PC-9 (cell line): ENCODE data around the gene CAMTA1. TPM values are rescaled to one million over a fixed set of nuclear protein-coding genes. Genes with fewer than 3 reads are reported as not detected.
A peak's percentile ranks its signal among the peaks of the same experiment; 100 is the strongest.

Experiments
- BruUV-seq: library from RNA; stranded (reverse); fragments of 400-500 nt; replicated peaks from 2 replicates; lab custom pipeline; 2021; lab: Mats Ljungman, UMichigan
- CTCF ChIA-PET: fragments of 300-600 bp; sonication (Branson Sonifier 250); formaldehyde crosslinking; loops from one replicate; lab custom pipeline; 2022; ENCODE audit warnings: antibody characterized with exemption; lab: Charles Lee
- POLR2A ChIA-PET: fragments of 300-600 bp; sonication (Branson Sonifier 250); formaldehyde crosslinking; loops from one replicate; lab custom pipeline; 2022; ENCODE audit warnings: antibody characterized with exemption; ENCODE audit not compliant: unreplicated experiment; lab: Charles Lee
- DNase-seq, 2 experiments: peaks; one replicate each; pipeline versions ENCODE4 v3.0.0 to v3.0.0-alpha.2; 2015 to 2022; ENCODE audit warnings: mixed read lengths in 1 of 2
- H2AFZ ChIP-seq: fragments of 200-600 bp; sonication (generic); 2 replicates; pipeline ENCODE4 v1.8.1; 2017; ENCODE audit warnings: antibody characterized with exemption
- H3F3A ChIP-seq: fragments of 200-600 bp; sonication (generic); 2 replicates; pipeline ENCODE4 v1.8.1; 2017; ENCODE audit warnings: antibody characterized with exemption, mild to moderate bottlenecking, low read depth; ENCODE audit not compliant: insufficient read depth
- H3K27ac ChIP-seq: fragments of 200-600 bp; sonication (generic); 2 replicates; pipeline ENCODE4 v1.6.1; 2016; ENCODE audit warnings: mixed run types
- H3K27me3 ChIP-seq: fragments of 200-600 bp; sonication (generic); 2 replicates; pipeline ENCODE4 v1.6.1; 2016; ENCODE audit warnings: low read depth, mixed run types; ENCODE audit not compliant: insufficient read depth
- H3K36me3 ChIP-seq: fragments of 200-600 bp; sonication (generic); 2 replicates; pipeline ENCODE4 v1.6.1; 2016; ENCODE audit warnings: low read depth, mixed run types
- H3K4me1 ChIP-seq: fragments of 200-600 bp; sonication (generic); replicated peaks from 2 replicates; pipeline ENCODE4 v1.6.1; 2016; ENCODE audit warnings: mixed run types; ENCODE audit not compliant: insufficient read depth
- H3K4me2 ChIP-seq: fragments of 200-600 bp; sonication (generic); 2 replicates; pipeline ENCODE4 v1.6.1; 2017; ENCODE audit warnings: mixed run types
- H3K4me3 ChIP-seq: fragments of 200-600 bp; sonication (generic); 2 replicates; pipeline ENCODE4 v1.6.1; 2016; ENCODE audit warnings: mixed run types
- H3K79me2 ChIP-seq: fragments of 200-600 bp; sonication (generic); 2 replicates; pipeline ENCODE4 v1.6.1; 2017; ENCODE audit warnings: low read depth, mixed run types
- H3K9me2 ChIP-seq: fragments of 200-600 bp; sonication (generic); 2 replicates; pipeline ENCODE4 v1.8.1; 2017; ENCODE audit warnings: mild to moderate bottlenecking; ENCODE audit not compliant: insufficient read depth
- H3K9me3 ChIP-seq: fragments of 200-600 bp; sonication (generic); 2 replicates; pipeline ENCODE4 v1.8.1; 2016; ENCODE audit warnings: low read depth; ENCODE audit not compliant: insufficient read depth
- H4K20me1 ChIP-seq: fragments of 200-600 bp; sonication (generic); 2 replicates; pipeline ENCODE4 v1.8.1; 2017; ENCODE audit not compliant: insufficient read depth
- CTCF ChIP-seq: fragments of 200-600 bp; sonication (generic); conservative IDR thresholded peaks from 2 replicates; pipeline ENCODE4 v1.6.1; 2017; ENCODE audit warnings: mixed run types, antibody characterized with exemption, mild to moderate bottlenecking, moderate library complexity
- EZH2 ChIP-seq: fragments of 200-600 bp; sonication (generic); IDR thresholded peaks from 2 replicates; pipeline ENCODE4 v1.8.0; 2017; ENCODE audit warnings: antibody characterized with exemption, low read depth
- intact Hi-C: fragments of 100-400 bp; cut with micrococcal nuclease; formaldehyde crosslinking; loops from one replicate; pipeline ENCODE4 v1.10.0; 2022; ENCODE audit not compliant: unreplicated experiment
- total RNA-seq: library from RNA; stranded (reverse); gene quantifications from 2 replicates; pipeline ENCODE4 v1.2.3, GENCODE V29; 2021

CAMTA1 gene
- total RNA-seq, 1 experiment from 2014 or later: 72.3 TPM

GRCh38 chr1:6770751-6771440, 14.4 kb upstream of the CAMTA1 start:
- no peak overlapping the region for H2AFZ ChIP-seq
- CTCF ChIA-PET: interaction anchor here (0.6 kb wide), 1 partner anchor 1137 kb away, joined by 3 read pairs; no protein-coding TSS in a partner anchor
- no peaks in the 10 kb centered on the region for H3K9me3 ChIP-seq
- H3K36me3 ChIP-seq: no peaks in the 10 kb centered on the region
- no peak overlapping the region for H3K4me3 ChIP-seq
- H4K20me1 ChIP-seq: no peaks in the 10 kb centered on the region
- intact Hi-C loops: no loop called here
- no peak overlapping the region for H3K4me2 ChIP-seq
- H3F3A ChIP-seq: no peaks in the 10 kb centered on the region
- no peaks in the 10 kb centered on the region for H3K4me1 ChIP-seq
- BruUV-seq: no TSS peak
- DNase-seq: peak in 1 of 2 experiments; percentile 6
- no peak for TF ChIP-seq CTCF
- no peak for TF ChIP-seq EZH2
- H3K9me2 ChIP-seq: no peaks in the 10 kb centered on the region
- H3K27ac ChIP-seq: no peak overlapping the region
- H3K79me2 ChIP-seq: no peaks in the 10 kb centered on the region
- no peaks in the 10 kb centered on the region for H3K27me3 ChIP-seq
- POLR2A ChIA-PET: no interaction called here

- H4K20me1 ChIP-seq: no peaks in the 10 kb centered on the region
- H3K79me2 ChIP-seq: no peaks in the 10 kb centered on the region
- ChIA-PET POLR2A (no interaction called here), CTCF (no interaction called here)
- H3K4me1 ChIP-seq: no peaks in the 10 kb centered on the region
- TF ChIP-seq EZH2: no peak
- TF ChIP-seq CTCF: no peak
- BruUV-seq: no TSS peak
- no peaks in the 10 kb centered on the region for H3F3A ChIP-seq
- H2AFZ ChIP-seq: no peak overlapping the region
- no peak overlapping the region for H3K4me2 ChIP-seq
- DNase-seq: no peak
- no peaks in the 10 kb centered on the region for H3K36me3 ChIP-seq
- intact Hi-C loops: no loop called here
- no peak overlapping the region for H3K27ac ChIP-seq
- no peaks in the 10 kb centered on the region for H3K9me2 ChIP-seq
- H3K9me3 ChIP-seq: no peaks in the 10 kb centered on the region
- H3K4me3 ChIP-seq: no peak overlapping the region
- no peaks in the 10 kb centered on the region for H3K27me3 ChIP-seq
Observed at GRCh38 chr1:6771441-6771769, 13.8 kb upstream of the CAMTA1 start.

DNA sequence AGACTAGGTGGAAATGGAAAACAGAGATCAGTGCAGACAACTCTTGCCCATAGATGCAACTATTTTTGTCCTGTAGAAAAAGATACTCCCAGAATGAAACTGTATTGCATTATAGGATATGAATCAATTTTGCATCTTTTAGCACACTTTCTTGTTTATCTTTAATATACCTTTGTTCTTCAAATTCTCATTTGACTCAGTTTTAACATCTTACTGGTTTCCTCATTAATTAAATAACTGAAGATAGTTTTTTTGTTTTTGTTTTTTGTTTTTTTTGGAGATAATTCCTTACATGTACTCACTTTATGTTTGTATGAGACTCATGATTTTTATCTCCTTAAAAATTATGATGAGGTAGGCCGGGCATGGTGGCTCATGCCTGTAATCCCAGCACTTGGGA, 10.9 kb upstream of the CAMTA1 start:
- no TSS peak for BruUV-seq
- Histone ChIP-seq H4K20me1 (no peaks in the 10 kb centered on the region), H3K9me2 (no peaks in the 10 kb centered on the region), H3K4me3 (no peak overlapping the region), H3K27ac (no peak overlapping the region), H3K27me3 (no peaks in the 10 kb centered on the region), H3K36me3 (no peaks in the 10 kb centered on the region), H3K9me3 (no peaks in the 10 kb centered on the region), H3K4me2 (no peak overlapping the region), H3K79me2 (no peaks in the 10 kb centered on the region), H3K4me1 (no peaks in the 10 kb centered on the region), H2AFZ (no peak overlapping the region), H3F3A (no peaks in the 10 kb centered on the region)
- ChIA-PET CTCF (no interaction called here), POLR2A (no interaction called here)
- no peak for DNase-seq
- TF ChIP-seq EZH2 (no peak), CTCF (no peak)
- intact Hi-C loops: no loop called here
